Measurements from ENCODE around the gene RNU5B-1.

RNU5B-1 gene

GRCh38 chr15:65304381-65305149, at the start of gene RNU5B-1:
Gene RNU5B-1, plus strand, starts transcription at chr15:65304677.
- DNase-seq (ENCODE audit: low spot score), result peak; percentile 83

GRCh38 chr15:65254758-65255157, 49.7 kb upstream of the RNU5B-1 start:
- no peak for DNase-seq (ENCODE audit: low spot score)

- no peak for DNase-seq (ENCODE audit: low spot score)
These were observed 48.9 kb upstream of the RNU5B-1 start for GRCh38 chr15:65255486-65256140.

GRCh38 chr15:65258375-65259262, 45.9 kb upstream of the RNU5B-1 start:
- no peak for DNase-seq (ENCODE audit: low spot score)

GRCh38 chr15:65259367-65259797, 45.1 kb upstream of the RNU5B-1 start:
- DNase-seq (ENCODE audit: low spot score), result no peak

GRCh38 chr15:65260968-65261367, 43.5 kb upstream of the RNU5B-1 start:
- DNase-seq (ENCODE audit: low spot score), result no peak

GRCh38 chr15:65263313-65263712, 41.2 kb upstream of the RNU5B-1 start:
- no peak for DNase-seq (ENCODE audit: low spot score)

- DNase-seq (ENCODE audit: low spot score), result no peak
These were observed 39.5 kb upstream of the RNU5B-1 start for GRCh38 chr15:65264863-65265430.

GRCh38 chr15:65266469-65266868, 38.0 kb upstream of the RNU5B-1 start:
- DNase-seq (ENCODE audit: low spot score), result no peak

- DNase-seq (ENCODE audit: low spot score), result no peak
These were observed 36.1 kb upstream of the RNU5B-1 start for GRCh38 chr15:65268411-65268810.

GRCh38 chr15:65270811-65271545, 33.5 kb upstream of the RNU5B-1 start:
- DNase-seq (ENCODE audit: low spot score), result peak; percentile 73

GRCh38 chr15:65275104-65275727, 29.3 kb upstream of the RNU5B-1 start:
- DNase-seq (ENCODE audit: low spot score), result no peak

GRCh38 chr15:65275728-65276126, 28.8 kb upstream of the RNU5B-1 start:
- DNase-seq (ENCODE audit: low spot score), result no peak

- DNase-seq (ENCODE audit: low spot score), result no peak
These were observed 27.5 kb upstream of the RNU5B-1 start for GRCh38 chr15:65277015-65277414.

- DNase-seq (ENCODE audit: low spot score), result no peak
These were observed 26.0 kb upstream of the RNU5B-1 start for GRCh38 chr15:65278480-65278879.

GRCh38 chr15:65285291-65286068, 19.0 kb upstream of the RNU5B-1 start:
- DNase-seq (ENCODE audit: low spot score), result no peak

- DNase-seq (ENCODE audit: low spot score), result peak; percentile 71
These were observed 18.3 kb upstream of the RNU5B-1 start for GRCh38 chr15:65286069-65286703.

GRCh38 chr15:65286704-65287519, 17.6 kb upstream of the RNU5B-1 start, which contains the start of gene PARP16:
Gene PARP16, minus strand, starts transcription at chr15:65286883. Its CDS starts 457 bp downstream, at chr15:65286426.
- peak; percentile 91 for DNase-seq (ENCODE audit: low spot score)

- DNase-seq (ENCODE audit: low spot score), result no peak
These were observed 17.0 kb upstream of the RNU5B-1 start for GRCh38 chr15:65287520-65287855.

Data from left forelimb (tissue), 1 donor.